H9 (cell line): Measurements from ENCODE around the gene MNAT1. TPM values are rescaled to one million over a fixed set of nuclear protein-coding genes. Genes with fewer than 3 reads are reported as not detected.

Experiments used
- DNase-seq: peaks from one replicate; pipeline ENCODE4 v3.0.0-alpha.2; 2017
- H2AFZ ChIP-seq: one replicate; pipeline ENCODE4 v1.6.1; 2013; ENCODE audit warnings: mild to moderate bottlenecking, low read length, control low read depth, moderate library complexity
- H2AK5ac ChIP-seq: 2 replicates; pipeline ENCODE4 v1.6.1; 2013; ENCODE audit warnings: low read length, control low read depth, mixed read lengths; ENCODE audit not compliant: insufficient read length
- H2BK120ac ChIP-seq: one replicate; pipeline ENCODE4 v1.6.1; 2013; ENCODE audit warnings: low read depth, mild to moderate bottlenecking, low read length, control low read depth, inconsistent platforms; ENCODE audit not compliant: poor library complexity, severe bottlenecking
- H2BK12ac ChIP-seq: 2 replicates; pipeline ENCODE4 v1.6.1; 2013; ENCODE audit warnings: low read length, control low read depth, mixed read lengths, low read depth; ENCODE audit not compliant: insufficient read length
- H2BK15ac ChIP-seq: 2 replicates; pipeline ENCODE4 v1.6.1; 2013; ENCODE audit warnings: low read depth, low read length, control low read depth
- H2BK20ac ChIP-seq: one replicate; pipeline ENCODE4 v1.6.1; 2013; ENCODE audit warnings: low read depth, mild to moderate bottlenecking, low read length, control low read depth, inconsistent platforms; ENCODE audit not compliant: poor library complexity, severe bottlenecking
- H2BK5ac ChIP-seq: 2 replicates; pipeline ENCODE4 v1.6.1; 2013; ENCODE audit warnings: low read length, control low read depth, mixed read lengths; ENCODE audit not compliant: insufficient read length
- H3K14ac ChIP-seq: 2 replicates; pipeline ENCODE4 v1.6.1; 2013; ENCODE audit warnings: low read length, control low read depth; ENCODE audit not compliant: insufficient read depth
- H3K18ac ChIP-seq: 2 replicates; pipeline ENCODE4 v1.6.1; 2013; ENCODE audit warnings: low read depth, mild to moderate bottlenecking, mixed read lengths, low read length, control low read depth; ENCODE audit not compliant: insufficient read length
- H3K23ac ChIP-seq: 2 replicates; pipeline ENCODE4 v1.6.1; 2013; ENCODE audit warnings: low read length, control low read depth, mixed read lengths, low read depth; ENCODE audit not compliant: insufficient read length
- H3K23me2 ChIP-seq: 2 replicates; pipeline ENCODE4 v1.6.1; 2013; ENCODE audit warnings: low read depth, mild to moderate bottlenecking, mixed read lengths, low read length, control low read depth; ENCODE audit not compliant: insufficient read length, poor library complexity, severe bottlenecking
- H3K27ac ChIP-seq: 2 replicates; pipeline ENCODE4 v1.5.1; 2013; ENCODE audit warnings: low read length, control low read depth, mixed read lengths, low read depth; ENCODE audit not compliant: insufficient read length
- H3K27me3 ChIP-seq: 2 replicates; pipeline ENCODE4 v1.6.1; 2013; ENCODE audit warnings: low read length, control low read depth, inconsistent platforms; ENCODE audit not compliant: insufficient read depth
- H3K4ac ChIP-seq: 2 replicates; pipeline ENCODE4 v1.6.1; 2013; ENCODE audit warnings: low read depth, mild to moderate bottlenecking, control low read depth, inconsistent platforms, low read length, moderate library complexity
- H3K4me1 ChIP-seq: 2 replicates; pipeline ENCODE4 v1.6.1; 2013; ENCODE audit warnings: low read length, control low read depth, inconsistent platforms; ENCODE audit not compliant: insufficient read depth
- H3K4me2 ChIP-seq: 2 replicates; pipeline ENCODE4 v1.6.1; 2013; ENCODE audit warnings: low read length, control low read depth, mixed read lengths; ENCODE audit not compliant: insufficient read length, insufficient read depth
- H3K56ac ChIP-seq: 2 replicates; pipeline ENCODE4 v1.6.1; 2013; ENCODE audit warnings: low read depth, mild to moderate bottlenecking, mixed read lengths, low read length, control low read depth; ENCODE audit not compliant: insufficient read length
- H3K79me1 ChIP-seq: 2 replicates; pipeline ENCODE4 v1.6.1; 2013; ENCODE audit warnings: low read depth, mild to moderate bottlenecking, moderate library complexity, low read length, control low read depth, inconsistent platforms; ENCODE audit not compliant: insufficient read depth, poor library complexity, severe bottlenecking
- H3K79me2 ChIP-seq: 2 replicates; pipeline ENCODE4 v1.6.1; 2013; ENCODE audit warnings: low read length, control low read depth, inconsistent platforms; ENCODE audit not compliant: insufficient read depth
- H3K9ac ChIP-seq: 2 replicates; pipeline ENCODE4 v1.6.1; 2013; ENCODE audit warnings: low read length, control low read depth, mixed read lengths; ENCODE audit not compliant: insufficient read length; ENCODE audit errors: extremely low read depth
- H3K9me3 ChIP-seq: one replicate; pipeline ENCODE4 v1.6.1; 2013; ENCODE audit warnings: low read depth, low read length, inconsistent platforms; ENCODE audit not compliant: control insufficient read depth
- H3T11ph ChIP-seq: one replicate; pipeline ENCODE4 v1.6.1; 2013; ENCODE audit warnings: mild to moderate bottlenecking, low read length, control low read depth, inconsistent platforms
- H4K20me1 ChIP-seq: one replicate; pipeline ENCODE4 v1.6.1; 2013; ENCODE audit not compliant: control insufficient read depth, insufficient read length, insufficient read depth
- H4K5ac ChIP-seq: 2 replicates; pipeline ENCODE4 v1.6.1; 2013; ENCODE audit warnings: low read depth, mild to moderate bottlenecking, mixed read lengths, low read length, control low read depth; ENCODE audit not compliant: insufficient read length
- H4K8ac ChIP-seq: replicated peaks from 2 replicates; pipeline ENCODE4 v1.6.1; 2013; ENCODE audit warnings: low read length, control low read depth, mixed read lengths, low read depth; ENCODE audit not compliant: insufficient read length
- H4K91ac ChIP-seq: 2 replicates; pipeline ENCODE4 v1.6.1; 2013; ENCODE audit warnings: low read depth, mild to moderate bottlenecking, moderate library complexity, mixed read lengths, low read length, control low read depth; ENCODE audit not compliant: insufficient read length
- H3K27ac Mint-ChIP-seq, 3 experiments: 2 replicates in 2 of 3; 3 replicates in 1 of 3; pipeline ENCODE4 v1.8.0; 2020 to 2021; ENCODE audit warnings: mixed read lengths in 3 of 3, mild to moderate bottlenecking in 1 of 3, moderate library complexity in 1 of 3
- H3K27me3 Mint-ChIP-seq: 2 replicates; pipeline ENCODE4 v1.8.0; 2021; ENCODE audit warnings: low read depth, mild to moderate bottlenecking, moderate library complexity, mixed read lengths
- H3K36me3 Mint-ChIP-seq, 3 experiments: 2 replicates in 2 of 3; 3 replicates in 1 of 3; pipeline ENCODE4 v1.8.0; 2020 to 2021; ENCODE audit warnings: low read depth in 3 of 3, mixed read lengths in 3 of 3; ENCODE audit not compliant: insufficient read depth in 1 of 3
- H3K4me1 Mint-ChIP-seq, 2 experiments: 2 replicates each; pipeline ENCODE4 v1.8.0; 2020; ENCODE audit warnings: mixed read lengths in 2 of 2
- H3K4me3 Mint-ChIP-seq, 2 experiments: 2 replicates in 1 of 2; 3 replicates in 1 of 2; pipeline ENCODE4 v1.8.0; 2020 to 2021; ENCODE audit warnings: mild to moderate bottlenecking in 2 of 2, mixed read lengths in 2 of 2, moderate library complexity in 1 of 2
- H3K9me3 Mint-ChIP-seq, 2 experiments: 2 replicates in 1 of 2; 3 replicates in 1 of 2; pipeline ENCODE4 v1.8.0; 2020; ENCODE audit warnings: mild to moderate bottlenecking in 2 of 2, mixed read lengths in 2 of 2, moderate library complexity in 1 of 2
- total RNA-seq: library from RNA; stranded (reverse); gene quantifications from 2 replicates; pipeline ENCODE4 v1.2.1, GENCODE V29; 2021
- TF ChIP-seq, protein P1 (sequence below): fragments of 200-600 bp; sonication (generic); conservative IDR thresholded peaks from 3 replicates; pipeline ENCODE4 v1.8.0; 2021; ENCODE audit warnings: antibody characterized with exemption, mild to moderate bottlenecking

MNAT1 gene
- total RNA-seq, 1 experiment from 2014 or later = 43.1 TPM

- H3K9me3 Mint-ChIP-seq = peaks cover 31 to 40% of the 10 kb centered on the region in 2 experiments
- no peak overlapping the region for H3K4ac ChIP-seq
- no peak overlapping the region for H3K27ac Mint-ChIP-seq
- no peaks in the 10 kb centered on the region for H3K23me2 ChIP-seq
- no peaks in the 10 kb centered on the region for H4K20me1 ChIP-seq
- H3K79me2 ChIP-seq = no peaks in the 10 kb centered on the region
- DNase-seq = no peak
- no peak overlapping the region for H4K5ac ChIP-seq
- no peaks in the 10 kb centered on the region; the same call in 1 of the 2 replicates for H3K27me3 Mint-ChIP-seq
- H3K4me3 Mint-ChIP-seq = no peak overlapping the region
- no peak overlapping the region for H2BK120ac ChIP-seq
- TF ChIP-seq, protein P1, sequence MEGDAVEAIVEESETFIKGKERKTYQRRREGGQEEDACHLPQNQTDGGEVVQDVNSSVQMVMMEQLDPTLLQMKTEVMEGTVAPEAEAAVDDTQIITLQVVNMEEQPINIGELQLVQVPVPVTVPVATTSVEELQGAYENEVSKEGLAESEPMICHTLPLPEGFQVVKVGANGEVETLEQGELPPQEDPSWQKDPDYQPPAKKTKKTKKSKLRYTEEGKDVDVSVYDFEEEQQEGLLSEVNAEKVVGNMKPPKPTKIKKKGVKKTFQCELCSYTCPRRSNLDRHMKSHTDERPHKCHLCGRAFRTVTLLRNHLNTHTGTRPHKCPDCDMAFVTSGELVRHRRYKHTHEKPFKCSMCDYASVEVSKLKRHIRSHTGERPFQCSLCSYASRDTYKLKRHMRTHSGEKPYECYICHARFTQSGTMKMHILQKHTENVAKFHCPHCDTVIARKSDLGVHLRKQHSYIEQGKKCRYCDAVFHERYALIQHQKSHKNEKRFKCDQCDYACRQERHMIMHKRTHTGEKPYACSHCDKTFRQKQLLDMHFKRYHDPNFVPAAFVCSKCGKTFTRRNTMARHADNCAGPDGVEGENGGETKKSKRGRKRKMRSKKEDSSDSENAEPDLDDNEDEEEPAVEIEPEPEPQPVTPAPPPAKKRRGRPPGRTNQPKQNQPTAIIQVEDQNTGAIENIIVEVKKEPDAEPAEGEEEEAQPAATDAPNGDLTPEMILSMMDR = no peak
- no peak overlapping the region for H3K56ac ChIP-seq
- H2BK15ac ChIP-seq = no peak overlapping the region
- H3T11ph ChIP-seq = no peak overlapping the region
- no peak overlapping the region for H4K91ac ChIP-seq
- H3K4me1 Mint-ChIP-seq = peaks cover 0 to 2% of the 10 kb centered on the region in 2 experiments; a peak in 1 of 4 replicates
- H3K36me3 Mint-ChIP-seq = peaks cover 23 to 33% (median 32%) of the 10 kb centered on the region in 3 experiments
- H3K18ac ChIP-seq = no peak overlapping the region
- H2BK5ac ChIP-seq = no peak overlapping the region
- no peaks in the 10 kb centered on the region for H3K4me1 ChIP-seq
- no peak overlapping the region for H2BK20ac ChIP-seq
- no peak overlapping the region for H2AK5ac ChIP-seq
- H2BK12ac ChIP-seq = no peak overlapping the region
- H3K27ac ChIP-seq = no peak overlapping the region
- no peak overlapping the region for H4K8ac ChIP-seq
- no peak overlapping the region for H3K23ac ChIP-seq
- H3K14ac ChIP-seq = no peak overlapping the region
- H3K4me2 ChIP-seq = no peak overlapping the region
- H3K27me3 ChIP-seq = no peaks in the 10 kb centered on the region
- no peak overlapping the region for H3K9ac ChIP-seq
- no peaks in the 10 kb centered on the region for H3K79me1 ChIP-seq
- no peak overlapping the region for H2AFZ ChIP-seq
- no peaks in the 10 kb centered on the region for H3K9me3 ChIP-seq
Observed at GRCh38 chr14:60958146-60958545, 223.6 kb downstream of the MNAT1 start.
